Mucosa of gallbladder (tissue), 1 donor: Measurements from ENCODE around the gene PDE12. TPM values are rescaled to one million over a fixed set of nuclear protein-coding genes. Genes with fewer than 3 reads are reported as not detected.

Experiments
- DNase-seq: peaks from one replicate; pipeline ENCODE4 v3.0.0-alpha.2; 2020; ENCODE audit warnings: low spot score
- total RNA-seq: library from RNA; stranded (reverse); gene quantifications from one replicate; pipeline ENCODE4 v1.2.1, GENCODE V29; 2021
- donor health status: DM: no; HTN: no; CAD: no.

Gene PDE12
- total RNA-seq, result 24.3 TPM

DNA sequence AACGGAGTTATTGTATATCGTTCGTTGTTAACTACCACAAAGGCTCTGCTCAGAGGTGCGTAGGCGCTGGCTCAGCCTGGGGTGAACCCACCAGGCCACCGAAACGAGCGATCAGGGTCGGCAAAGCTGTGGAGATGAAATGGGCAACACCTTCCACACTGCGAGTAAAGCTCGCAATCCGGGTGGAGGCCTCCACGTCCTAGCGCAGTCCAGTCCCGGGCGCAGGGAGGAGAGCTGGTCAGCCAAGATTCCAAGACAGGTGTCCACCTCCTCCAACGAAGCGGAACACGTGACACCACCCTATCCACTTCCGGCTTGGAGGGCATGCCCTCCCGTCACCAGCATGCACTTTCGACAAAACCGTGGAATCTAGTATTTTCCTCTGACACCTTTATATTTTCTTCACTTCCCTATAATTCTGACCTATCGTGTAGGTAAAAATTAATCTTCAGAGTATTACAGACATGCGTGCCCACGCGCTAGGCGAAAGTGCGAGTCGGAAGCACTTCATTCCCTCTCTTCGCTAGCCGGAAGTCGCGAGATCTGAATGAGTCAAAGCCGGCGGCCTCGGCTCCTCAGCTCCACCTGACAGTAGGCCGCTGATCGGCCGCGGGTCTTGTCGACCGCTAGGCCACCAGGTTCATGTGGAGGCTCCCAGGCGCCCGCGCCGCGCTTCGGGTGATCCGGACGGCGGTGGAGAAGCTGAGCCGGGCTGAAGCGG, at the start of gene PDE12:
PDE12 (plus strand) TSS at position 537 of the 721 bp plus-strand sequence; CDS start at position 643, 106 bp downstream.
- DNase-seq, result peak; percentile 87

DNA sequence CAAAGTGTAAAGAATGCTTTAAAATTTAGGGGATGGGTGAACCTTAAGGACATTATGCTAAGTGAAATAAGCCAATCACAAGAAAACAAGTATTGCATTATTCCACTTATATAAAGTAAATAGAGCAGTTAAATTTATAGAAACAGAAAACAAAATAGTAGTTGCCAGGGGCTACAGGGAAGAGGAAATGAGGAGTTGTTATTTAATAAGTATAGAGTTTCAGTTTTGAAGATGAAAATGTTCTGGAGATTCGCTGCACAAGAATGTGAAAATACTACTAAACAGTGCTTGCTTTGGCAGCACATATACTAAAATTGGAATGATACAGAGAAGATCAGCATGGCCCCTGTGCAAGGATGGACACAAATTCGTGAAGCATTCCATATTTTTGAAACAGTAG, 43.9 kb upstream of the PDE12 start:
- no peak for DNase-seq

DNA sequence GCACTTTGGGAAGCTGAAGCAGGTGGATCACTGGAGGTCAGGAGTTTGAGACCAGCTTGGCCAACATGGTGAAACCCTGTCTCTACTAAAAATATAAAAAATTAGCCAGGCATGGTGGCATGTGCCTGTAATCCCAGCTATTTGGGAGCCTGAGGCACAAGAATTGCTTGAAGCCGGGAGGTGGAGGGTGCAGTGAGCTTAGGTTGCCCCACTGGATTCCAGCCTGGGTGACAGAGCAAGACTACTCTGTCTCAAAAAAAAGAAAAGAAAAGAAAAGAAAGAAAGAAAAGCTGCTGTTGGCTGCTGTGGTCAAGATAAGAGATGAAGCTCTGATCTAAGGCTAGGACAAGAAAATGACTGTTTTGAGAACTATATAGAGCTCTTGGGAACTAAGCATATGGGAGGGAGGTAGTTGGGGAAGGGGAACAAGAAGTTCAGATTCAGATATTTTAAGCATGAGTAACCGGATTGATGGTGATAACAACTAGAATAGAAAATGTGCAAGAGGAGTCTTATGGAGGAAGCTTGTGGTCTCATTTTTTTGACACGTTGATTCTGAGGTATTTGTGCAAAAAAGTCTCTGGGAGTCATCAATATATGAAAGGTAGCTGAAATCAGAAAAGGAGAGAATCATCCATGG, 37.7 kb upstream of the PDE12 start:
- DNase-seq, result no peak

- no peak for DNase-seq
These were observed 25.9 kb upstream of the PDE12 start for GRCh38 chr3:57530071-57530608.

DNA sequence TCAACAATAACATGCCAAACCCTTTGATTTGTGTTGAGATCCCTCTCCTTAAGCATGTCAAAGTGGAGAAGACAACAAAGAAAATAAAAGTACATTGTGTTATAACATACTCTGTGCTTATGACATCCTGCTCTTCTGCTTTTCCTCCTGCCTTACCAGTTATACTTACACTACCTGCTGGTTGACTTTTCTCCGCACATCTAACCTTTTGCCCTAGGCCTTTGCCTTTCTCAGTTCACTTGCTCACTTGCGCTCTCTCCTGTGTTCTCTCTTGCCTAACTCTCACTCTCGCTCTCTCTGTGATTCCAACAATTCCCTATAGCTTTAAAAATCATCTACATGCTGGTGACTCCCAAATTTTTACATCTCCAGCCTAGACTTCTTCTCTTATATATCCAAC, 17.6 kb upstream of the PDE12 start:
- DNase-seq, result no peak

DNA sequence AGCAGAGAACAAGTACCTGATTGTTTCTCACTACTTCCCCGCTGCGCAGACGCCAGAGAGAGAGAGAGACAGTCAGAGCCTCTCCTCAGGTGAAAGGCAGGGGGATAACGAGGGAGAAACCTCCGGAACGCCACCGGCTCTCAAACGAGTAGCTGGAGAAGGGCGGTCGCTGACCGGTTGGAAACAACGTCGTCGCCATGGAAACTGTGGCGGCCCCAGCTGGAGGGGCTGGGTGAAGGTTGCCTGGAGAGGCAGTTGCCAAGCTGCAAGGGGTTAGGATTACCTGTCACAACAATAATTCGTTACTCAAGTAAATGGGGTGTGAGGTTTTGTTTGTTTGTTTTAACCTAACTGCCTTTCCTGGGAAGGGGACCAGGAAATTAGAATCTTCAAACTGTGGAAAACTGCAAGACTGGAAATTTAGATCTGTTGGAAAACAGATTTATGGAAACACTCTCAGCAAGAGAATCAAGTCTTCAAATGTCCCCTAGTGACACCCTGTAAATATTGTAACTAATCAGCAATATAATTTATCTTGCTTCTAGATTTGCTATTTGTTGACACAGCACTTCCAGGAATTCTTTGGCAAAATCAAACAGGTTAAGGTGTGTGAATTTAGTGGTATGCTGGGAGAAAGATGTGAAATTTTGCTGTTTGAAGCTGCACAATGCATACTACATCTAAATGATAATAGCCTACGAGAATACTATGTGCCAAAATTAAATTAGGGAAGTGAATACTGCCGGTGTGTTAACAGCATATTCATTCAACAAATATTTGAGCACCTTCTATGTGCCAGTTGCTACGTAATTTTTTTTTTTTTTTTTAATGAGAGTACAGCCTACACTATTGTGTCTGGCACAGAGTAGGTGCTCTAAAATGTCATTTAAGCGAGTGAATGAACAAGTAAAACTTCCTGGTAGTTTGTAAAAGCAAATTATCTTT, 11.6 kb upstream of the PDE12 start, which contains the start of gene DNAH12:
DNAH12 (minus strand) TSS at position 164 of the 945 bp plus-strand sequence. CDS start 1,474 bp downstream, outside the sequence.
- DNase-seq, result no peak

- peak; percentile 28 for DNase-seq
These were observed 10.3 kb upstream of the PDE12 start for GRCh38 chr3:57545636-57546268.

GRCh38 chr3:57546616-57547015, 9.5 kb upstream of the PDE12 start:
- DNase-seq, result no peak

DNA sequence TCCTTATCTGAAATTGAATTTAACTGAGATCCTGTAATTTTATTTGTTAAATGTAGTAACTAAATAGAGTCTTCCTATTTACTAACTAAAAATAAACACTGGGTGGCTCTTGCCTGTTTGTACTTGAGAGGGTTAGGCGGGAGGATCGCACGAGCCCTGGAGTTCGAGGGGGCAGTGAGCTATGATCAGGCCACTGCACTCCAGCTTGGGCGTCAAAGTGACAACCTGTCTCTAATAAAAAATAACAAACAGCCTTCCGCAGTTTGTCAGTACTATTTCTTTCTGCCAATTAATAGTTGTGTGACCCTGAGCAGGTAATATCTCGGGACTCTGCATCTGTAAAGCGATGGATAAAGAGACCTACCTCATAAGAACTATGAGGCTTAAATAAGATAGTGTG, 768 bp upstream of the PDE12 start:
- DNase-seq, result no peak

- DNase-seq, result no peak
These were observed 498 bp downstream of the PDE12 start for GRCh38 chr3:57556459-57557084.

GRCh38 chr3:57557085-57557537, 1.0 kb downstream of the PDE12 start:
- DNase-seq, result no peak

DNA sequence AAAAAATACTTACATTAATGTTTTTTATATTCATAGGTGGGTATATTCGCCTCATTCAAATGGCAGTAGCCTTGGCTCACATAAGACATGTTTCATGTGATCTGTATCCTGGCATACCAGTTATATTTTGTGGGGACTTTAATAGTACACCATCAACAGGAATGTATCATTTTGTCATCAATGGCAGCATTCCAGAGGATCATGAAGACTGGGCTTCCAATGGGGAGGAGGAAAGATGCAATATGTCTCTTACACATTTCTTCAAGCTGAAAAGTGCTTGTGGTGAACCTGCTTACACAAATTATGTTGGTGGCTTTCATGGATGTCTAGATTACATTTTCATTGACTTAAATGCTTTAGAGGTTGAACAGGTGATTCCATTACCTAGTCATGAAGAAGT, 3.5 kb downstream of the PDE12 start:
- no peak for DNase-seq

- no peak for DNase-seq
These were observed 13.9 kb downstream of the PDE12 start for GRCh38 chr3:57569859-57570450.

DNA sequence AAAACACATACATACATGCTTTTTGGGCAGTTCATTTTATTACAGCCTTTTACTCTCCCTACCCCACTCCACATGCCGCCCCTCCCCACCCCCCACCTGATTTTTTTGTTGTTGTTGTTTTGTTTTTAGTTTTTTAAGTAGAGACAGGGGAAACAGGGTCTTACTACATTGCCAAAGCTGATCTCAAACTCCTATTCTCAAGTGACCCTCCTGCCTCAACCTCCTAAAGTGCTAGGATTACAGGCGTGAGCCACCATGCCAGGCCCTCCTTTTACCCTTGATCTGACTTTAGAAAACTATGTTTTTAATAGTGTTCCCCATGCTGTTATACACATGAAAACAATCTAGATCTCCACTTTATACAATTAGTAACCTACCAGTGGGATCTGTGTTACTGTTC, 14.8 kb downstream of the PDE12 start:
- DNase-seq, result no peak

DNA sequence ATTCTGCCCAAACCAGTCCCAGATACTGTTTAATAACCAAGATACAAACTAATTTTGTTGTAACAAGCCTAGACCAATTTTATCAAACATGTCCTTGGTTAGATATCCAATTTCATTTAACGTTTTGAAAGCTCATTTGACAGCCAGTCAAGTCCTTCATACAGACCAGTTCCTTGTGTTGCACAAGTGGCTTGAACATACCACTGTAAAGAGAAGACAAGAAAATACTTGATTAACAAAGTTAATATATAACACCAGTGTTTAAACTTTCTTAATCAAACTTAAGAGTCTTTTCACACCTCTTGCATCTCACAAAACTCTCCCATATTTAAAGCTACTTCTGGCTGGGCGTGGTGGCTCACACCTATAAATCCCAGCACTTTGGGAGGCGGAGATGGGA, 16.0 kb downstream of the PDE12 start:
- no peak for DNase-seq

DNA sequence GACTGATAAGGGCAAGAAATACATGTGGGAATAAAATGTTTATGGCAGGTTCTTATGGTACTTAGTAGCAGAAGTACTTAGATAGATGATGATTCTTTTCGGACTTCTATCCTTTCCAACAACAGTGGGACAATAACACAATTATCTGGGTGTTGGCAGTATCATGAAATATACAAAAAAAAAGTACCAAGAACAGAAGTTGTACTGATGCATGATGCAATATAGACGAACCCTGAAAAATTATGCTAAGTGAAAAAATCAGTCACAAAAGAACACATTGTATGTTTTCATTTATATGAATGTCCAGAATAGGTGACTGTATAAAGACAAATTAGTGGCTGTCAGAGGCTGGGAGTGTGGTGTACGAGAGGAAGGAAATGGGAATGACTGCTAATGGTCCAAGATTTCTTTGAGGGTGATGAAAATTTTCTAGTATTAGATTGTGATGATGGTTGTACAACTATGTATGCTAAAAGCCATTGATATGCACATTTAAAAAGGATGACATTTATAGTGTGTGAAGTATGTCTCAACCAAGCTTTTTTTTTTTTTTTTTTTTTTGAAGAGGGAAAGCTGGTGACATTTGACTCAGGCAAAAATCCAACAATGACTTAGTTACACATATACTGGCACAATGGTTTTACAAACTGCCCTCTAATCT, 20.0 kb downstream of the PDE12 start:
- no peak for DNase-seq

GRCh38 chr3:57577801-57578200, 21.7 kb downstream of the PDE12 start:
- no peak for DNase-seq

- no peak for DNase-seq
These were observed 26.5 kb downstream of the PDE12 start for GRCh38 chr3:57582474-57583168.

- DNase-seq, result no peak
These were observed 27.5 kb downstream of the PDE12 start for GRCh38 chr3:57583544-57583943.
